ENCODE results near the gene SLC35B1.

Gene SLC35B1

GRCh38 chr17:49695698-49696232, 12.0 kb downstream of the SLC35B1 start:
- TF ChIP-seq SPI1 (IDR thresholded peaks at IDR 0.05; ENCODE audit: borderline replicate concordance, low read depth) (no peak), GABPA (IDR thresholded peaks at IDR 0.05; ENCODE audit: low read depth) (no peak), POLR2AphosphoS5 (IDR thresholded peaks at IDR 0.05; ENCODE audit: low read depth) (no peak), REST (IDR thresholded peaks at IDR 0.05; ENCODE audit: insufficient replicate concordance, low read depth) (no peak)
- TF ChIP-seq, protein P1, sequence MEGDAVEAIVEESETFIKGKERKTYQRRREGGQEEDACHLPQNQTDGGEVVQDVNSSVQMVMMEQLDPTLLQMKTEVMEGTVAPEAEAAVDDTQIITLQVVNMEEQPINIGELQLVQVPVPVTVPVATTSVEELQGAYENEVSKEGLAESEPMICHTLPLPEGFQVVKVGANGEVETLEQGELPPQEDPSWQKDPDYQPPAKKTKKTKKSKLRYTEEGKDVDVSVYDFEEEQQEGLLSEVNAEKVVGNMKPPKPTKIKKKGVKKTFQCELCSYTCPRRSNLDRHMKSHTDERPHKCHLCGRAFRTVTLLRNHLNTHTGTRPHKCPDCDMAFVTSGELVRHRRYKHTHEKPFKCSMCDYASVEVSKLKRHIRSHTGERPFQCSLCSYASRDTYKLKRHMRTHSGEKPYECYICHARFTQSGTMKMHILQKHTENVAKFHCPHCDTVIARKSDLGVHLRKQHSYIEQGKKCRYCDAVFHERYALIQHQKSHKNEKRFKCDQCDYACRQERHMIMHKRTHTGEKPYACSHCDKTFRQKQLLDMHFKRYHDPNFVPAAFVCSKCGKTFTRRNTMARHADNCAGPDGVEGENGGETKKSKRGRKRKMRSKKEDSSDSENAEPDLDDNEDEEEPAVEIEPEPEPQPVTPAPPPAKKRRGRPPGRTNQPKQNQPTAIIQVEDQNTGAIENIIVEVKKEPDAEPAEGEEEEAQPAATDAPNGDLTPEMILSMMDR (IDR thresholded peaks at IDR 0.05; ENCODE audit: insufficient read depth, low read length), result no peak
- Histone ChIP-seq H3K27ac (replicated peaks) (peak overlapping the region; percentile 54), H3K4me3 (replicated peaks; ENCODE audit: insufficient read depth, low read length) (no peak overlapping the region), H3K27me3 (ENCODE audit: insufficient read depth, poor library complexity, severe bottlenecking) (no peaks in the 10 kb centered on the region)
- DNase-seq (ENCODE audit: low read depth in 1 of 2, low spot score in 1 of 2), result no peak

- TF ChIP-seq SPI1 (IDR thresholded peaks at IDR 0.05; ENCODE audit: borderline replicate concordance, low read depth), result peak; percentile 55; the same call in 1 of the 2 replicates
- TF ChIP-seq, protein P1 (IDR thresholded peaks at IDR 0.05; ENCODE audit: insufficient read depth, low read length), result peak; percentile 58
- no peak for TF ChIP-seq GABPA (IDR thresholded peaks at IDR 0.05; ENCODE audit: low read depth)
- TF ChIP-seq REST (IDR thresholded peaks at IDR 0.05; ENCODE audit: insufficient replicate concordance, low read depth), result no peak
- TF ChIP-seq POLR2AphosphoS5 (IDR thresholded peaks at IDR 0.05; ENCODE audit: low read depth), result no peak
- peak in 1 of 2 experiments; percentile 65 for DNase-seq (ENCODE audit: low read depth in 1 of 2, low spot score in 1 of 2)
- no peaks in the 10 kb centered on the region for H3K27me3 ChIP-seq (ENCODE audit: insufficient read depth, poor library complexity, severe bottlenecking)
- H3K4me3 ChIP-seq (replicated peaks; ENCODE audit: insufficient read depth, low read length), result no peak overlapping the region
- no peak overlapping the region for H3K27ac ChIP-seq (replicated peaks)
Observed at GRCh38 chr17:49694847-49695697, 12.7 kb downstream of the SLC35B1 start.

- no peak for TF ChIP-seq REST (IDR thresholded peaks at IDR 0.05; ENCODE audit: insufficient replicate concordance, low read depth)
- TF ChIP-seq, protein P1 (IDR thresholded peaks at IDR 0.05; ENCODE audit: insufficient read depth, low read length), result no peak
- TF ChIP-seq SPI1 (IDR thresholded peaks at IDR 0.05; ENCODE audit: borderline replicate concordance, low read depth), result no peak
- TF ChIP-seq POLR2AphosphoS5 (IDR thresholded peaks at IDR 0.05; ENCODE audit: low read depth), result no peak
- TF ChIP-seq GABPA (IDR thresholded peaks at IDR 0.05; ENCODE audit: low read depth), result no peak
- Histone ChIP-seq H3K4me3 (replicated peaks; ENCODE audit: insufficient read depth, low read length) (no peak overlapping the region), H3K27me3 (ENCODE audit: insufficient read depth, poor library complexity, severe bottlenecking) (no peaks in the 10 kb centered on the region), H3K27ac (replicated peaks) (no peak overlapping the region)
- no peak for DNase-seq (ENCODE audit: low read depth in 1 of 2, low spot score in 1 of 2)
Observed at GRCh38 chr17:49692751-49693150, 15.0 kb downstream of the SLC35B1 start.

All from HL-60 (cell line).